Naive thymus-derived CD8-positive, alpha-beta T cell (primary cell): ENCODE measurements around the gene SYT9. TPM values are rescaled to one million over a fixed set of nuclear protein-coding genes. Genes with fewer than 3 reads are reported as not detected.

Source experiments
- ATAC-seq, 2 donors: fragments of 150-1000 bp; cut with Tn5 transposase in 1 of 2; sonication (Bioruptor Pico), chemical (Tn5 transposase) in 1 of 2; 1 replicate in 1 of 2; 2 replicates in 1 of 2; pipeline ENCODE4 v1.10.0; 2021; ENCODE audit warnings: mild to moderate bottlenecking in 2 of 2, moderate library complexity in 2 of 2
- POLR2A ChIA-PET: fragments of 350-600 bp; sonication (Branson Sonifier 250); formaldehyde crosslinking; loops from one replicate; lab custom pipeline; 2021; ENCODE audit warnings: antibody characterized with exemption; lab: Charles Lee
- DNase-seq, 10 donors: peaks; one replicate each; pipeline versions ENCODE4 v3.0.0 to v3.0.0-alpha.2; 2020 to 2022
- H3K27ac Mint-ChIP-seq, 10 donors: one replicate each; pipeline ENCODE4 v1.8.0; 2020 to 2022; ENCODE audit warnings: mild to moderate bottlenecking in 10 of 10, mixed read lengths in 10 of 10, moderate library complexity in 4 of 10, inconsistent platforms in 1 of 10
- H3K27me3 Mint-ChIP-seq, 5 donors: one replicate each; pipeline ENCODE4 v1.8.0; 2021 to 2022; ENCODE audit warnings: mixed read lengths in 5 of 5
- H3K36me3 Mint-ChIP-seq, 3 donors: one replicate each; pipeline ENCODE4 v1.8.0; 2020 to 2022; ENCODE audit warnings: mixed read lengths in 3 of 3, mild to moderate bottlenecking in 2 of 3, inconsistent platforms in 1 of 3
- H3K4me1 Mint-ChIP-seq, 4 donors: one replicate each; pipeline ENCODE4 v1.8.0; 2021 to 2022; ENCODE audit warnings: mixed read lengths in 4 of 4
- H3K4me3 Mint-ChIP-seq, 10 donors: one replicate each; pipeline ENCODE4 v1.8.0; 2020 to 2022; ENCODE audit warnings: mild to moderate bottlenecking in 10 of 10, mixed read lengths in 10 of 10, moderate library complexity in 6 of 10, inconsistent platforms in 1 of 10
- H3K9me3 Mint-ChIP-seq, 9 donors: one replicate each; pipeline ENCODE4 v1.8.0; 2020 to 2022; ENCODE audit warnings: mixed read lengths in 9 of 9, mild to moderate bottlenecking in 3 of 9, inconsistent platforms in 1 of 9, moderate library complexity in 1 of 9
- polyA plus RNA-seq, 3 donors: library from polyadenylated mRNA; unstranded; fragments of 300-500 nt; fragmentation: Illumina TruSeq; gene quantifications; one replicate each; pipeline ENCODE4 v1.2.3, GENCODE V29; 2021
- total RNA-seq, 8 experiments: library from RNA in 2 of 8; stranded (reverse) in 2 of 8; gene quantifications; one replicate each; pipeline ENCODE4 v1.2.3 and lab custom pipeline; 2021 to 2026

SYT9 gene
- total and polyA plus RNA-seq, 5 experiments from 2014 or later = not detected

GRCh38 chr11:7490535-7490934 is 238.8 kb downstream of the SYT9 start:
- no peak for DNase-seq
- ATAC-seq = no peak
- Mint-ChIP-seq H3K36me3 (no peaks in the 10 kb centered on the region), H3K4me1 (peaks cover 0 to 17% (median 0%) of the 10 kb centered on the region in 4 donors), H3K9me3 (no peaks in the 10 kb centered on the region), H3K27ac (no peak overlapping the region), H3K27me3 (peaks cover 0 to 2% (median 0%) of the 10 kb centered on the region in 5 donors), H3K4me3 (no peak overlapping the region)
- POLR2A ChIA-PET = no interaction called here

- Mint-ChIP-seq H3K4me1 (peaks cover 0 to 32% (median 2%) of the 10 kb centered on the region in 4 donors), H3K27ac (peak overlapping the region in 1 of 10 donors; percentile 22), H3K9me3 (no peaks in the 10 kb centered on the region), H3K36me3 (peaks cover 0 to 6% (median 3%) of the 10 kb centered on the region in 3 donors), H3K27me3 (peaks cover 0 to 2% (median 0%) of the 10 kb centered on the region in 5 donors), H3K4me3 (no peak overlapping the region)
- POLR2A ChIA-PET = no interaction called here
- ATAC-seq (no peak), DNase-seq (no peak)
Observed at GRCh38 chr11:7492253-7492652, 240.5 kb downstream of the SYT9 start.

- Mint-ChIP-seq H3K4me1 (peaks cover 0 to 45% (median 2%) of the 10 kb centered on the region in 4 donors), H3K27me3 (peaks cover 0 to 2% (median 0%) of the 10 kb centered on the region in 5 donors), H3K36me3 (peaks cover 0 to 6% (median 3%) of the 10 kb centered on the region in 3 donors), H3K9me3 (no peaks in the 10 kb centered on the region), H3K4me3 (no peak overlapping the region), H3K27ac (no peak overlapping the region)
- DNase-seq (no peak), ATAC-seq (no peak)
- POLR2A ChIA-PET = no interaction called here
Observed at GRCh38 chr11:7493670-7494069, 242.0 kb downstream of the SYT9 start.

GRCh38 chr11:7494086-7494745 is 242.5 kb downstream of the SYT9 start:
- no peak overlapping the region for H3K4me3 Mint-ChIP-seq
- peaks cover 0 to 47% (median 2%) of the 10 kb centered on the region in 4 donors for H3K4me1 Mint-ChIP-seq
- peaks cover 0 to 2% (median 0%) of the 10 kb centered on the region in 5 donors for H3K27me3 Mint-ChIP-seq
- peaks cover 0 to 6% (median 3%) of the 10 kb centered on the region in 3 donors for H3K36me3 Mint-ChIP-seq
- H3K27ac Mint-ChIP-seq = no peak overlapping the region
- ATAC-seq (no peak), DNase-seq (no peak)
- POLR2A ChIA-PET = no interaction called here
- no peaks in the 10 kb centered on the region for H3K9me3 Mint-ChIP-seq

- Mint-ChIP-seq H3K4me1 (peaks cover 0 to 47% (median 2%) of the 10 kb centered on the region in 4 donors), H3K36me3 (peaks cover 0 to 6% (median 3%) of the 10 kb centered on the region in 3 donors), H3K4me3 (peak overlapping the region in 1 of 10 donors; percentile 58), H3K9me3 (no peaks in the 10 kb centered on the region), H3K27ac (peak overlapping the region in 3 of 10 donors; percentile 3 to 67 (median 28)), H3K27me3 (no peaks in the 10 kb centered on the region)
- POLR2A ChIA-PET = interaction anchor here (0.6 kb wide), 1 partner anchor 50 kb away, joined by 3 read pairs; no protein-coding TSS in a partner anchor
- ATAC-seq (peak in 1 of 2 donors; percentile 65), DNase-seq (no peak)
Observed at GRCh38 chr11:7495882-7496551, 244.3 kb downstream of the SYT9 start.

GRCh38 chr11:7498193-7498592 is 246.5 kb downstream of the SYT9 start:
- Mint-ChIP-seq H3K27ac (peak overlapping the region in 1 of 10 donors; percentile 17), H3K4me3 (no peak overlapping the region), H3K9me3 (no peaks in the 10 kb centered on the region), H3K27me3 (no peaks in the 10 kb centered on the region), H3K36me3 (peaks cover 0 to 6% (median 3%) of the 10 kb centered on the region in 3 donors), H3K4me1 (peaks cover 0 to 43% (median 2%) of the 10 kb centered on the region in 4 donors)
- ATAC-seq (no peak), DNase-seq (no peak)
- POLR2A ChIA-PET = no interaction called here

GRCh38 chr11:7499081-7499480 is 247.4 kb downstream of the SYT9 start:
- Mint-ChIP-seq H3K9me3 (no peaks in the 10 kb centered on the region), H3K36me3 (peaks cover 0 to 6% (median 3%) of the 10 kb centered on the region in 3 donors), H3K27ac (no peak overlapping the region), H3K27me3 (no peaks in the 10 kb centered on the region), H3K4me3 (no peak overlapping the region), H3K4me1 (peaks cover 0 to 36% (median 2%) of the 10 kb centered on the region in 4 donors)
- DNase-seq (no peak), ATAC-seq (no peak)
- POLR2A ChIA-PET = no interaction called here

- Mint-ChIP-seq H3K36me3 (peaks cover 0 to 6% (median 4%) of the 10 kb centered on the region in 3 donors), H3K4me3 (no peak overlapping the region), H3K27me3 (no peaks in the 10 kb centered on the region), H3K9me3 (no peaks in the 10 kb centered on the region), H3K4me1 (peaks cover 0 to 33% (median 2%) of the 10 kb centered on the region in 4 donors), H3K27ac (no peak overlapping the region)
- ATAC-seq (no peak), DNase-seq (no peak)
- POLR2A ChIA-PET = no interaction called here
Observed at GRCh38 chr11:7500251-7500650, 248.5 kb downstream of the SYT9 start.

- H3K4me3 Mint-ChIP-seq = no peak overlapping the region
- ATAC-seq (no peak), DNase-seq (no peak)
- H3K9me3 Mint-ChIP-seq = no peaks in the 10 kb centered on the region
- POLR2A ChIA-PET = no interaction called here
- peaks cover 0 to 23% (median 2%) of the 10 kb centered on the region in 4 donors for H3K4me1 Mint-ChIP-seq
- H3K27me3 Mint-ChIP-seq = peaks cover 0 to 1% (median 0%) of the 10 kb centered on the region in 5 donors
- H3K27ac Mint-ChIP-seq = no peak overlapping the region
- peaks cover 0 to 8% (median 7%) of the 10 kb centered on the region in 3 donors for H3K36me3 Mint-ChIP-seq
Observed at GRCh38 chr11:7501251-7501650, 249.5 kb downstream of the SYT9 start.

GRCh38 chr11:7501894-7502293 is 250.2 kb downstream of the SYT9 start:
- H3K9me3 Mint-ChIP-seq = no peaks in the 10 kb centered on the region
- POLR2A ChIA-PET = no interaction called here
- DNase-seq (no peak), ATAC-seq (no peak)
- H3K4me3 Mint-ChIP-seq = no peak overlapping the region
- peaks cover 0 to 19% (median 0%) of the 10 kb centered on the region in 4 donors for H3K4me1 Mint-ChIP-seq
- H3K36me3 Mint-ChIP-seq = peaks cover 0 to 5% (median 3%) of the 10 kb centered on the region in 3 donors
- H3K27ac Mint-ChIP-seq = no peak overlapping the region
- H3K27me3 Mint-ChIP-seq = peaks cover 0 to 1% (median 0%) of the 10 kb centered on the region in 5 donors

- Mint-ChIP-seq H3K4me3 (no peak overlapping the region), H3K36me3 (peaks cover 0 to 5% (median 3%) of the 10 kb centered on the region in 3 donors), H3K9me3 (no peaks in the 10 kb centered on the region), H3K4me1 (peaks cover 3 to 10% (median 5%) of the 10 kb centered on the region in 4 donors), H3K27me3 (peaks cover 0 to 1% (median 0%) of the 10 kb centered on the region in 5 donors), H3K27ac (no peak overlapping the region)
- POLR2A ChIA-PET = no interaction called here
- DNase-seq (no peak), ATAC-seq (no peak)
Observed at GRCh38 chr11:7506243-7506642, 254.5 kb downstream of the SYT9 start.

- Mint-ChIP-seq H3K4me1 (peaks cover 6 to 28% (median 23%) of the 10 kb centered on the region in 4 donors), H3K27me3 (peaks cover 0 to 1% (median 0%) of the 10 kb centered on the region in 5 donors), H3K9me3 (no peaks in the 10 kb centered on the region), H3K27ac (no peak overlapping the region), H3K4me3 (no peak overlapping the region), H3K36me3 (peaks cover 0 to 5% (median 3%) of the 10 kb centered on the region in 3 donors)
- POLR2A ChIA-PET = no interaction called here
- DNase-seq = no peak
- ATAC-seq = no peak
Observed at GRCh38 chr11:7508087-7508486, 256.4 kb downstream of the SYT9 start.

GRCh38 chr11:7509966-7510365 is 258.3 kb downstream of the SYT9 start:
- no peak overlapping the region for H3K4me3 Mint-ChIP-seq
- peaks cover 8 to 35% (median 28%) of the 10 kb centered on the region in 4 donors for H3K4me1 Mint-ChIP-seq
- no peak for DNase-seq
- no peak for ATAC-seq
- H3K27ac Mint-ChIP-seq = no peak overlapping the region
- POLR2A ChIA-PET = interaction anchor here (8.7 kb wide), 1 partner anchor 14 kb away, joined by 55 read pairs; no protein-coding TSS in a partner anchor
- H3K27me3 Mint-ChIP-seq = peaks cover 0 to 1% (median 0%) of the 10 kb centered on the region in 5 donors
- no peaks in the 10 kb centered on the region for H3K9me3 Mint-ChIP-seq
- H3K36me3 Mint-ChIP-seq = peaks cover 0 to 5% (median 3%) of the 10 kb centered on the region in 3 donors
